Nephron (organoid): ENCODE results near the gene DFFA.
A peak's percentile ranks its signal among the peaks of the same experiment; 100 is the strongest.

Experiments
- H3K27ac Mint-ChIP-seq, 3 experiments: 2 replicates each; pipeline ENCODE4 v1.8.0; 2020; ENCODE audit warnings: mixed read lengths in 3 of 3, mild to moderate bottlenecking in 2 of 3, moderate library complexity in 1 of 3
- H3K27me3 Mint-ChIP-seq: 2 replicates; pipeline ENCODE4 v1.8.0; 2021; ENCODE audit warnings: low read depth, mild to moderate bottlenecking, moderate library complexity, mixed read lengths
- H3K36me3 Mint-ChIP-seq: 2 replicates; pipeline ENCODE4 v1.8.0; 2020; ENCODE audit warnings: low read depth, mixed read lengths
- H3K4me1 Mint-ChIP-seq: 2 replicates; pipeline ENCODE4 v1.8.0; 2020; ENCODE audit warnings: mixed read lengths
- H3K4me3 Mint-ChIP-seq, 3 experiments: 2 replicates each; pipeline ENCODE4 v1.8.0; 2020; ENCODE audit warnings: mild to moderate bottlenecking in 3 of 3, mixed read lengths in 3 of 3, moderate library complexity in 2 of 3
- H3K9me3 Mint-ChIP-seq: 2 replicates; pipeline ENCODE4 v1.8.0; 2020; ENCODE audit warnings: mixed read lengths
- TF ChIP-seq, protein P1 (sequence below), 3 experiments: fragments of 200-600 bp; sonication (generic); IDR thresholded peaks; one replicate each; pipeline ENCODE4 v1.5.0; 2021; ENCODE audit warnings: antibody characterized with exemption in 3 of 3; ENCODE audit not compliant: unreplicated experiment in 3 of 3

The DFFA gene

GRCh38 chr1:10497109-10497508 lies 24.8 kb upstream of the DFFA start:
- peaks cover 4% of the 10 kb centered on the region for H3K27me3 Mint-ChIP-seq
- no peaks in the 10 kb centered on the region for H3K9me3 Mint-ChIP-seq
- no peak overlapping the region for H3K4me3 Mint-ChIP-seq
- peaks cover 9% of the 10 kb centered on the region for H3K4me1 Mint-ChIP-seq
- peak overlapping the region in 1 of 3 experiments; percentile 33 for H3K27ac Mint-ChIP-seq
- peaks cover 5% of the 10 kb centered on the region for H3K36me3 Mint-ChIP-seq
- TF ChIP-seq, protein P1, sequence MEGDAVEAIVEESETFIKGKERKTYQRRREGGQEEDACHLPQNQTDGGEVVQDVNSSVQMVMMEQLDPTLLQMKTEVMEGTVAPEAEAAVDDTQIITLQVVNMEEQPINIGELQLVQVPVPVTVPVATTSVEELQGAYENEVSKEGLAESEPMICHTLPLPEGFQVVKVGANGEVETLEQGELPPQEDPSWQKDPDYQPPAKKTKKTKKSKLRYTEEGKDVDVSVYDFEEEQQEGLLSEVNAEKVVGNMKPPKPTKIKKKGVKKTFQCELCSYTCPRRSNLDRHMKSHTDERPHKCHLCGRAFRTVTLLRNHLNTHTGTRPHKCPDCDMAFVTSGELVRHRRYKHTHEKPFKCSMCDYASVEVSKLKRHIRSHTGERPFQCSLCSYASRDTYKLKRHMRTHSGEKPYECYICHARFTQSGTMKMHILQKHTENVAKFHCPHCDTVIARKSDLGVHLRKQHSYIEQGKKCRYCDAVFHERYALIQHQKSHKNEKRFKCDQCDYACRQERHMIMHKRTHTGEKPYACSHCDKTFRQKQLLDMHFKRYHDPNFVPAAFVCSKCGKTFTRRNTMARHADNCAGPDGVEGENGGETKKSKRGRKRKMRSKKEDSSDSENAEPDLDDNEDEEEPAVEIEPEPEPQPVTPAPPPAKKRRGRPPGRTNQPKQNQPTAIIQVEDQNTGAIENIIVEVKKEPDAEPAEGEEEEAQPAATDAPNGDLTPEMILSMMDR (IDR thresholded peaks at IDR 0.05; ENCODE audit: unreplicated experiment in 3 of 3): no peak

- Mint-ChIP-seq H3K4me1 (peaks cover 9% of the 10 kb centered on the region), H3K27ac (peak overlapping the region; percentile 81 to 94 (median 88)), H3K27me3 (peaks cover 4% of the 10 kb centered on the region), H3K4me3 (peak overlapping the region in 1 of 3 experiments; percentile 21), H3K9me3 (no peaks in the 10 kb centered on the region), H3K36me3 (peaks cover 5% of the 10 kb centered on the region)
- TF ChIP-seq, protein P1 (IDR thresholded peaks at IDR 0.05; ENCODE audit: unreplicated experiment in 3 of 3): no peak
Observed at GRCh38 chr1:10495952-10496351, 23.6 kb upstream of the DFFA start.

DNA sequence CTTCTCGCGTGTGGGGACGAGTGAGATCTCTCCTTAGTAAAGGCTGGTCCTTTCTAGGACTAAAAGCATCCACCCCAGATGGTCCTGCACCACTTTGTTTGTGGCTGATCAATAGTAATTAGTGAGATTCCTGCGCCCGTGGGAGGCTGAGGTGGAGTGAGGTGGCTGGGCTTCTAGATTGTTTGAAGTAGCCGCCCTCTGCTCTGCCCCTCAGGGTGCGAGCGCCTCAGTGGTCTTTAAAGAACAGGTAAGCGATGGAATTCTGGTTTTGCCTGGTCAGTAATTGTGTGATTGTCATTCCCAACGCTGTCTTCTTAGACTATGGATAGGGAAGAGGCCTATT lies 23.1 kb upstream of the DFFA start:
- Mint-ChIP-seq H3K27me3 (peaks cover 4% of the 10 kb centered on the region), H3K4me3 (peak overlapping the region; percentile 62 to 65 (median 63))

DNA sequence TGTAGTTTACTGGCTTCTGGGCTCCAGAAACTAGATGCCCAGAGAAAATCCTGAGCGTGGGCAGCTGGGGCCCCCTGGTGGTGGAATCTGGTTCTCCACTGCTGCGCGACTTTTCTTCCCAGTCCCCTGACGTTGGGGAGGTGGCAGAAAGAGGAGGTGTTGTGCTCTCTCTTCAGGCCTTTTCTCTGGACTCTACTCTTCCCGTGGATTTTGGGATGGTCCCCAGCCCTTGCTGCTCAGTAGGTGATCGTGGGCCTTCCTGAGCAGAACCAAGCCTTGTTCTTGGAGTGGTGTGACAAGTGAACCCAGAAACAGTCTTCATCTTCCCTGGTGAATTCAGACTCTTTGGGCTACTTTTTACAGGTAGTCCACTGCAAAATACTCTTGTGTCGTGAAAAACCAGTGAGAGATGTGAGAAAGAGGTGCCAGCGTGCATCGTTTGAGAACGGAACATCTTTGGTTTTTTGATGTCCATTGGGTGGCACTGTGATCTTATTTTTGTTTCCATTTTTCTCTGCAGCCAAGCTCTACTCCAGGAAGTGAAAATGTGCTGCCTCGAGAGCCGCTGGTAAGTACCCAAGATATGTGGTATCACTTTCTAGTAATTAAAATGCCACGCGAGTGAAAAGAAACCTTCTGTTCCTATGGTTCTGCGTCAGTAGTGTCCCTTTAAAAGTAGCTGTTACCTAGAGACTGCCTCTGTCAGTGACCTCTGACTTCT lies 22.6 kb upstream of the DFFA start:
- H3K4me1 Mint-ChIP-seq: peaks cover 9% of the 10 kb centered on the region
- peaks cover 8% of the 10 kb centered on the region for H3K36me3 Mint-ChIP-seq
- H3K9me3 Mint-ChIP-seq: no peaks in the 10 kb centered on the region
- H3K27me3 Mint-ChIP-seq: peaks cover 4% of the 10 kb centered on the region
- peak overlapping the region; percentile 81 to 94 (median 88) for H3K27ac Mint-ChIP-seq
- peak overlapping the region; percentile 62 to 65 (median 63) for H3K4me3 Mint-ChIP-seq
- TF ChIP-seq, protein P1 (IDR thresholded peaks at IDR 0.05; ENCODE audit: unreplicated experiment in 3 of 3): peak; percentile 91 to 98 (median 96)

More for the DNA sequence above, 23.1 kb upstream of the DFFA start:
- Mint-ChIP-seq H3K36me3 (peaks cover 5% of the 10 kb centered on the region), H3K27ac (peak overlapping the region; percentile 81 to 94 (median 88)), H3K9me3 (no peaks in the 10 kb centered on the region), H3K4me1 (peaks cover 9% of the 10 kb centered on the region)
- TF ChIP-seq, protein P1 (IDR thresholded peaks at IDR 0.05; ENCODE audit: unreplicated experiment in 3 of 3): no peak

DNA sequence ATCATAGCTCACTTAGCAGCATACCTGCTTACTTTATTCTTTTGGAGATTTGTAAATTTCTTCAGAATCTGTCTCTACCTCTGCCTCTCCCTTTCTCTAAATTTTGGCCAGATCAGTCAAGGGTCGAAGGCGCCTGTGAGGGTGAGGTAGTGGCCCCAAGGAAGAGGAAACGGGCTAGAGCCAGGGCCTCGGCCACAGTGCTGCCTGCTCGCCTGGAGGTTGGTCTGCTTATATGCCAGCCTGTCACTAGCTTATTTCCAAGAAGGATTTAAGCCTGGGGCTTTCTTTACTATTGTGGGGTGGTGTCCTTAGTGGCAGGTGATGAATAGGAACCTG lies 22.1 kb upstream of the DFFA start:
- peaks cover 12% of the 10 kb centered on the region for H3K36me3 Mint-ChIP-seq
- TF ChIP-seq, protein P1 (IDR thresholded peaks at IDR 0.05; ENCODE audit: unreplicated experiment in 3 of 3): no peak
- H3K4me1 Mint-ChIP-seq: peaks cover 9% of the 10 kb centered on the region
- peak overlapping the region in 1 of 3 experiments; percentile 94 for H3K27ac Mint-ChIP-seq
- H3K27me3 Mint-ChIP-seq: peaks cover 4% of the 10 kb centered on the region
- H3K9me3 Mint-ChIP-seq: no peaks in the 10 kb centered on the region
- H3K4me3 Mint-ChIP-seq: no peak overlapping the region
